Measurements from ENCODE around the gene LCP1. TPM values are rescaled to one million over a fixed set of nuclear protein-coding genes. Genes with fewer than 3 reads are reported as not detected.

Gene LCP1
- total and polyA plus RNA-seq, 8 donors, result 13.5 to 401 (median 20.4) TPM

GRCh38 chr13:46176756-46177155 lies 5.2 kb downstream of the LCP1 start:
- Histone ChIP-seq H3K9me3 (no peaks in the 10 kb centered on the region), H3K4me3 (peak overlapping the region in 1 of 2 donors; percentile 52), H3K27ac (peak overlapping the region; percentile 51 to 93), H3K4me1 (peaks cover 0 to 56% of the 10 kb centered on the region in 2 donors), H3K27me3 (no peaks in the 10 kb centered on the region), H3K36me3 (no peaks in the 10 kb centered on the region)
- TF ChIP-seq CTCF (IDR thresholded peaks at IDR 0.05), result no peak
- DNase-seq (no peak), ATAC-seq (peak; percentile 53)
- intact Hi-C loops (cut with DNase I), result no loop called here

- intact Hi-C loops (cut with DNase I), result no loop called here
- Histone ChIP-seq H3K27me3 (no peaks in the 10 kb centered on the region), H3K27ac (peak overlapping the region in 1 of 2 donors; percentile 93), H3K9me3 (no peaks in the 10 kb centered on the region), H3K4me1 (peaks cover 0 to 87% of the 10 kb centered on the region in 2 donors), H3K4me3 (no peak overlapping the region), H3K36me3 (peaks cover 0 to 7% of the 10 kb centered on the region in 2 donors)
- ATAC-seq, result peak; percentile 13
- DNase-seq, result no peak
- TF ChIP-seq CTCF (IDR thresholded peaks at IDR 0.05), result no peak
Observed at GRCh38 chr13:46173656-46174055, 8.3 kb downstream of the LCP1 start.

- H3K9me3 ChIP-seq, result no peaks in the 10 kb centered on the region
- H3K36me3 ChIP-seq, result peaks cover 0 to 7% of the 10 kb centered on the region in 2 donors
- H3K27ac ChIP-seq, result peak overlapping the region in 1 of 2 donors; percentile 93
- intact Hi-C loops (cut with DNase I), result no loop called here
- ATAC-seq (peak; percentile 52), DNase-seq (no peak)
- peaks cover 0 to 90% of the 10 kb centered on the region in 2 donors for H3K4me1 ChIP-seq
- H3K27me3 ChIP-seq, result no peaks in the 10 kb centered on the region
- peak overlapping the region in 1 of 2 donors; percentile 21 for H3K4me3 ChIP-seq
- no peak for TF ChIP-seq CTCF (IDR thresholded peaks at IDR 0.05)
Observed at GRCh38 chr13:46172531-46172991, 9.4 kb downstream of the LCP1 start.

GRCh38 chr13:46171739-46172138 lies 10.2 kb downstream of the LCP1 start:
- intact Hi-C loops (cut with DNase I), result no loop called here
- Histone ChIP-seq H3K36me3 (peaks cover 0 to 7% of the 10 kb centered on the region in 2 donors), H3K27me3 (no peaks in the 10 kb centered on the region), H3K9me3 (no peaks in the 10 kb centered on the region), H3K4me1 (peaks cover 0 to 98% of the 10 kb centered on the region in 2 donors), H3K4me3 (peak overlapping the region in 1 of 2 donors; percentile 21), H3K27ac (peak overlapping the region; percentile 1 to 93)
- DNase-seq (no peak), ATAC-seq (no peak)
- TF ChIP-seq CTCF (IDR thresholded peaks at IDR 0.05), result no peak

GRCh38 chr13:46171217-46171616 lies 10.8 kb downstream of the LCP1 start:
- Histone ChIP-seq H3K9me3 (no peaks in the 10 kb centered on the region), H3K4me3 (peak overlapping the region in 1 of 2 donors; percentile 21), H3K27me3 (no peaks in the 10 kb centered on the region), H3K36me3 (peaks cover 0 to 7% of the 10 kb centered on the region in 2 donors), H3K27ac (peak overlapping the region; percentile 1 to 93), H3K4me1 (peaks cover 0 to 99% of the 10 kb centered on the region in 2 donors)
- DNase-seq, result no peak
- no peak for TF ChIP-seq CTCF (IDR thresholded peaks at IDR 0.05)
- ATAC-seq, result peak; percentile 18
- intact Hi-C loops (cut with DNase I), result no loop called here

Measured in left lung (tissue), 10 donors.